Hepatocyte (in vitro differentiated cells): Measurements from ENCODE around the gene NFIA. TPM values are rescaled to one million over a fixed set of nuclear protein-coding genes. Genes with fewer than 3 reads are reported as not detected.
A peak's percentile ranks its signal among the peaks of the same experiment; 100 is the strongest.

Experiments used
- DNase-seq: peaks from one replicate; pipeline ENCODE4 v3.0.0-alpha.2; 2016; ENCODE audit warnings: low spot score
- H2AFZ ChIP-seq: fragments of 200-600 bp; sonication (generic); 2 replicates; pipeline ENCODE4 v1.6.0; 2016; ENCODE audit warnings: antibody characterized with exemption, mild to moderate bottlenecking
- H3K27ac ChIP-seq: fragments of 200-600 bp; sonication (generic); 2 replicates; pipeline ENCODE4 v1.5.1; 2016; ENCODE audit warnings: mild to moderate bottlenecking
- H3K27me3 ChIP-seq: fragments of 200-600 bp; sonication (generic); 2 replicates; pipeline ENCODE4 v1.6.1; 2016
- H3K36me3 ChIP-seq: fragments of 200-600 bp; sonication (generic); replicated peaks from 2 replicates; pipeline ENCODE4 v1.5.1; 2016; ENCODE audit warnings: low read depth; ENCODE audit not compliant: insufficient read depth
- H3K4me1 ChIP-seq: fragments of 200-600 bp; sonication (generic); 2 replicates; pipeline ENCODE4 v1.5.1; 2016; ENCODE audit warnings: mild to moderate bottlenecking, moderate library complexity; ENCODE audit not compliant: insufficient read depth
- H3K4me2 ChIP-seq: fragments of 200-600 bp; sonication (generic); 2 replicates; pipeline ENCODE4 v1.6.0; 2016
- H3K4me3 ChIP-seq: fragments of 200-600 bp; sonication (generic); 2 replicates; pipeline ENCODE4 v1.5.1; 2016; ENCODE audit warnings: mild to moderate bottlenecking
- H3K79me2 ChIP-seq: fragments of 200-600 bp; sonication (generic); 2 replicates; pipeline ENCODE4 v1.6.0; 2017; ENCODE audit warnings: mild to moderate bottlenecking
- H3K9me2 ChIP-seq: fragments of 200-600 bp; sonication (generic); replicated peaks from 2 replicates; pipeline ENCODE4 v1.6.0; 2017; ENCODE audit warnings: mild to moderate bottlenecking; ENCODE audit not compliant: insufficient read depth
- H3K9me3 ChIP-seq: fragments of 200-600 bp; sonication (generic); 2 replicates; pipeline ENCODE4 v1.5.1; 2016; ENCODE audit warnings: low read depth, mild to moderate bottlenecking
- H4K20me1 ChIP-seq: fragments of 200-600 bp; sonication (generic); 2 replicates; pipeline ENCODE4 v1.6.0; 2016; ENCODE audit warnings: mild to moderate bottlenecking; ENCODE audit not compliant: insufficient read depth, poor library complexity, severe bottlenecking
- CTCF ChIP-seq: fragments of 200-600 bp; sonication (generic); IDR thresholded peaks from 2 replicates; pipeline ENCODE4 v1.5.1; 2016; ENCODE audit warnings: antibody characterized with exemption, mild to moderate bottlenecking; ENCODE audit not compliant: poor library complexity
- EZH2 ChIP-seq: fragments of 200-600 bp; sonication (generic); IDR thresholded peaks from 2 replicates; pipeline ENCODE4 v1.6.1; 2016; ENCODE audit warnings: antibody characterized with exemption, mild to moderate bottlenecking, borderline replicate concordance
- EZH2phosphoT487 ChIP-seq: fragments of 200-600 bp; sonication (generic); IDR thresholded peaks from one replicate; pipeline ENCODE4 v1.6.1; 2018; ENCODE audit warnings: antibody characterized with exemption, mild to moderate bottlenecking, low read depth, moderate library complexity; ENCODE audit not compliant: unreplicated experiment, severe bottlenecking
- WGBS: methylation state at CpG from one replicate; pipeline ENCODE4 v1.1.6; 2016; ENCODE audit warnings: low lambda C conversion rate; ENCODE audit errors: missing lambda C conversion rate; 5-methylcytosine and 5-hydroxymethylcytosine counted together
- polyA plus RNA-seq: library from polyadenylated mRNA; unstranded; fragments of >200 nt; fragmentation: Nextera tagmentation; extraction: Ambion mirVana; gene quantifications from 2 replicates; pipeline ENCODE4 v1.2.1, GENCODE V29; 2016
- total RNA-seq: library from RNA; depleted of rRNA; stranded (reverse); fragments of >200 nt; gene quantifications from 2 replicates; pipeline ENCODE4 v1.2.3, GENCODE V29; 2014

Gene NFIA
- total and polyA plus RNA-seq, 2 experiments from 2014 or later: 15.1 to 18.2 TPM

GRCh38 chr1:61088163-61088974, 6.0 kb downstream of the NFIA start:
- no peaks in the 10 kb centered on the region for H3K9me2 ChIP-seq
- no peak overlapping the region for H3K27ac ChIP-seq
- no peak for DNase-seq
- no peaks in the 10 kb centered on the region for H3K9me3 ChIP-seq
- H3K27me3 ChIP-seq: no peaks in the 10 kb centered on the region
- no peaks in the 10 kb centered on the region for H3K4me1 ChIP-seq
- peaks cover 98% of the 10 kb centered on the region for H3K79me2 ChIP-seq
- no peaks in the 10 kb centered on the region for H3K36me3 ChIP-seq
- TF ChIP-seq CTCF: no peak
- no peak overlapping the region for H3K4me2 ChIP-seq
- no peak overlapping the region for H2AFZ ChIP-seq
- no peak overlapping the region for H3K4me3 ChIP-seq
- WGBS: 96% methylated on average over 25 of the region's 25 CpGs
- H4K20me1 ChIP-seq: no peaks in the 10 kb centered on the region

GRCh38 chr1:61089338-61089737, 7.0 kb downstream of the NFIA start:
- WGBS: 58% methylated on average over 4 of the region's 4 CpGs
- H2AFZ ChIP-seq: no peak overlapping the region
- DNase-seq: no peak
- H3K27ac ChIP-seq: no peak overlapping the region
- H3K4me2 ChIP-seq: peak overlapping the region; percentile 3
- no peaks in the 10 kb centered on the region for H3K27me3 ChIP-seq
- no peak overlapping the region for H3K4me3 ChIP-seq
- H4K20me1 ChIP-seq: no peaks in the 10 kb centered on the region
- no peaks in the 10 kb centered on the region for H3K9me2 ChIP-seq
- no peaks in the 10 kb centered on the region for H3K9me3 ChIP-seq
- peaks cover 100% of the 10 kb centered on the region for H3K79me2 ChIP-seq
- H3K36me3 ChIP-seq: no peaks in the 10 kb centered on the region
- no peak for TF ChIP-seq CTCF
- H3K4me1 ChIP-seq: no peaks in the 10 kb centered on the region

- peaks cover 98% of the 10 kb centered on the region for H3K79me2 ChIP-seq
- H3K27ac ChIP-seq: no peak overlapping the region
Observed at GRCh38 chr1:61089741-61090140, 7.4 kb downstream of the NFIA start.

More at GRCh38 chr1:61089741-61090140, 7.4 kb downstream of the NFIA start:
- Histone ChIP-seq H3K4me1 (no peaks in the 10 kb centered on the region), H3K9me2 (no peaks in the 10 kb centered on the region), H3K9me3 (no peaks in the 10 kb centered on the region), H4K20me1 (no peaks in the 10 kb centered on the region), H3K4me2 (no peak overlapping the region), H3K36me3 (no peaks in the 10 kb centered on the region), H2AFZ (no peak overlapping the region), H3K4me3 (no peak overlapping the region), H3K27me3 (no peaks in the 10 kb centered on the region)
- DNase-seq: no peak
- no peak for TF ChIP-seq EZH2phosphoT487
- TF ChIP-seq CTCF: no peak
- no peak for TF ChIP-seq EZH2
